COLO668 (cell line): ENCODE measurements around the gene SLC35E2B.
"Not testable (repeated sequence)": the region's sequence is repeated elsewhere in the genome, so short reads cannot be mapped to it uniquely, and the experiment has no call there.

Experiments used
- DNase-seq: peaks from one replicate; lab custom pipeline; 2025; ENCODE audit not compliant: unreplicated experiment; lab: John Stamatoyannopoulos, UW

The SLC35E2B gene

DNA sequence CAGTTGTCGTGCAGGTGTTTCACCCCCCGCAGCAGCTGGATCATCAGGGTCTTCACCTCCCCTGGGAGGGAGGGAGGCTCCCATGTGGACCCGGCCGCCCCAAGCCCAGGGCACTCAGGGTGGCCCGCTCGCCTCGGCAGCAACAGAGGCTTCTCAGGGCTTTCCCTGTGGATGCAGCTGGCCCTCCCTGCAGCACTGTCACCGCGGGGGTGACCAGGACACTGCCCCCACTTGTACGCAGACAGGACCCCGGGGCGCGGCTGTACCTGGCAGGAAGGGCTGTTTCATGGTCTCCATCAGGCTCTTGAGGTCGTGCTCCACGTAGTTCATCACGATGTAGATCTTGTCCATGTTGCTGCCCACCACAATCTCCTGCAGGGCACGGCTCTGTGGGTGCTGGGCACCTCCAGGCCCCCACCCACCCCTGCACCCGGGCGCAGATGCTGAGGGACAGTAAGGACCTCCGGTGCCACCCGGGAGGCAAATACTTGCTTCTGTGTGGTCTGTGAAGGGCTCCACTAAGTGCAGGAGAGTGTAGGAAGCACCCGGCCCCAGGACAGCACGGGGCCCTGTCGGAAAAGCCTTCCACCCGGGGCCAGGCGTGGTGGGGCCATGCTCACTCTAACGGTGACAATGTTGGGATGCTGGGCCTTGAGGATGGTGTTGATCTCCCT lies 11.8 kb upstream of the SLC35E2B start:
- DNase-seq, result not testable (repeated sequence)

DNA sequence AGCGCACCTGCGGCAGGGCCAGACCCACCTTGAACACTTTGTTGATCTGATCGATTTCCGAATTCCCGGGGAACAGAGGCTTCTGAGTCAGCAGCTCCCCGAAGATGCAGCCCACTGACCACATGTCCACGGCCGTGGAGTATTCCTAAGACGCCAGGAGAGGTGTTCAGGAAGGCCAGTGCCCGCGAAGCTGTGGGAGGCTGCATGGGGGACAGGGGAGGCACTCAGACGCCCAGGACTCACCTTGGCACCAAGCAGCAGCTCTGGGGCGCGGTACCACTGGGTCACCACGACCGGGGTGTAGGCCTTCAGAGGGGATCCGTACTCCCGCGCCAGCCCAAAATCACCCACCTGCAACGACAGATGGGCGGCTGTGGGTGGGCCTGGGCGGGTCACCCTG lies 11.2 kb upstream of the SLC35E2B start:
- no peak for DNase-seq

DNA sequence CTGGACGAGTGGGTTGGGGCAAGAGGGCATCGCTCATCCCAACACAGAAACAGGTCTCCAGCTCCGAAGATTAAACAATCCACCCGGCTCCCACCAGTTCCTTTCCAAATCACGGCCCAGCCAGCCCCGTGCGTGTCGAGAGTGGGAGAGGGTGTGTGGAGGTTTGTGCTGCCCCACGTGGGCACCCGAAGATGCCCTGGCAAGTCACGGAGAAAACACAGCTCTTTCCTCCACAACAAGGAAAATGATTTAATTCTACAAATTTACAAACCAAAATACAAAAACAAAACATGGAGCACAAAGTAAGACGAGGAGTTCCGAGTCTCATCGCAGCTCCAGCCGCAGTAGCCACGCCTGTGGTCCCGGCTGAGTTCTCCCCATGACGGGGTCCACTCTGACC lies 9.9 kb upstream of the SLC35E2B start:
- DNase-seq, result not testable (repeated sequence)

DNA sequence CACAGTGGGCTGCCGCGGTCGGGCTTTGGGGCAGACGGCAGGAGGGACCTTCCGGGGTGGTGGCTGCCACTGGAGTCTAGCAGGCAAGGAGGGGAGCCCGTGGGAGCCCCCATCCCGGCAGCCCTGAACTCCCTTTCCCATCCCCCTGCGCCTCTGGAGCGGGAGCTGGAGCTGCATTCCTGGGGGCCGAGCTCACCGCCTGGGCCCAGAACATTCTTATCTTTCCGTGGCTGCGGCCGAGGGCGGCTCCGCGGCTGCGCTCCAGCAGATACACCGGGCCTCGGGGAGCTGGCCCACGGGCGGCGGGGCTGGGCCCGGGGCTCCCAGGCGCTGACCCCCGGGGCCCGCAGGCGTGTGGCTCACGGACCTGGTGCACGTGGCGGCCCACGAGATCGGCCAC lies 8.0 kb upstream of the SLC35E2B start:
- DNase-seq, result not testable (repeated sequence)

DNA sequence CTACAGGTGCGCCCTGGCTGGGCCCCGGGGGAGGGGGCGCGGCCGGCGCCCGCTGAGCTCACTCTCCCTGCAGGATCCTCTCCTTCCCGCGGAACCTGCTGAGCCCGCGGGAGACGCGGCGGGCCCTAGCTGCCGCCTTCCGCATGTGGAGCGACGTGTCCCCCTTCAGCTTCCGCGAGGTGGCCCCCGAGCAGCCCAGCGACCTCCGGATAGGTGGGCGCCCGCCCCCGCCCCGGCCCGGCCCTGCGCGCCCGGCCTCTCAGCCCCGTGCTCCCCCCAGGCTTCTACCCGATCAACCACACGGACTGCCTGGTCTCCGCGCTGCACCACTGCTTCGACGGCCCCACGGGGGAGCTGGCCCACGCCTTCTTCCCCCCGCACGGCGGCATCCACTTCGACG lies 7.5 kb upstream of the SLC35E2B start:
- DNase-seq, result not testable (repeated sequence)

DNA sequence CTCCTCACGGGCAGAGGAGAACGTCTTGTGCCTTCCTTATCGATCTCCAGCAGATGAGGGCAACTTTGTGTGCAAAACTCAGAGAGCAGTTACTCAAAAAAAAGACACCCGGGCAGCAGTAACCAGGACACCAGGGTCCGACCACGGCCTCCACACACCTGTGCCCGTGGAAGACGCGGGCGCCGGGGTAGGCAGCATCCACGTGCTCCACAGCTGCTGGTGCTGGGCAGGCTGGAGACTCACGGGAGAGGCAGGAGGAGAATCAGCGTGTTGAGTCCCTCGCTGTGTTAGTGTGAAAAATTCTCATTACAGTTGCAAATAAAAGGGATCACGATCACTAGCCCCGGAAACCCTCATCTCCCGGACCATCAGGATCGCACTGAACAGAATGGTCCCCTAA lies 6.5 kb upstream of the SLC35E2B start:
- DNase-seq, result not testable (repeated sequence)

DNA sequence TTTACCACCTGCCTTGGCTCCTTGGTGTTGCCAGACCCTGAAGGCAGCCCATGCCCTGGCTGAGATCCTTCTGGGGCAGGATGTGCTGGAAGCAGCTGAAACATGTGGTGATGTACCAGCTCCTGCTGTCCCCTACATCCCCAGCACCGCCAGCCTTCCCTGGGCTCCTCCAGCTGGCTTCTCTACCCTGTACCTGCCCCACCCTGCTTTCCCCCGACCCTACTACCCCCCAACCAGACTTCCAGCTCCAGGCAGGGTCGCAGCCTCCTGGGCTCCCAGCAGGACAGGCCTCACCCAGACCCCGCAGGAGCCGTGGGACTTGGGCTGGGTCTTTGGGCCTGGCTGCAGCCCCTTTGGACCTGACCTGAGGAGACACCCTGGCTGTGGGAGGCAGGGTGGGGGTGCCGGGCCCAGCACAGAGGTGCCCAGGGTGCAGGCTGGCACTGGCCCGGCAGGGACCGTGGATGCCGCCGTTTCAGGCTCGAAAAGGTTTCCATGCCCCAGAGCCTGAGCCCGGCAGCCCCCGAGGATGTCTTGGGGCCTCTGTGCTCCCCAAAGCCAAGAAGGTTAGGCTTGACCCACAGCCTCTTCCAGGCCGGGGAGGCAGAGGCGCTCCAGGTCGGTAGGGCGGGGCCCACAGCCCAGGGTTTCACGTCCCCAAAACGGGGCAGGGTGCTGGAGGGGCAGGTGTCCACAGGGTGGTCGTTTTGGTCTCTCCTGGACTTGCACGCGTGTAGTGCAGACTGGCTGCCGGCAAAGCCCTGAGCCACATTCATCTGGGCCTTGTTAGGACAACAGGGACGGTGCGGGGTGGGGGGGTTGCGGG lies 5.0 kb upstream of the SLC35E2B start:
- not testable (repeated sequence) for DNase-seq

DNA sequence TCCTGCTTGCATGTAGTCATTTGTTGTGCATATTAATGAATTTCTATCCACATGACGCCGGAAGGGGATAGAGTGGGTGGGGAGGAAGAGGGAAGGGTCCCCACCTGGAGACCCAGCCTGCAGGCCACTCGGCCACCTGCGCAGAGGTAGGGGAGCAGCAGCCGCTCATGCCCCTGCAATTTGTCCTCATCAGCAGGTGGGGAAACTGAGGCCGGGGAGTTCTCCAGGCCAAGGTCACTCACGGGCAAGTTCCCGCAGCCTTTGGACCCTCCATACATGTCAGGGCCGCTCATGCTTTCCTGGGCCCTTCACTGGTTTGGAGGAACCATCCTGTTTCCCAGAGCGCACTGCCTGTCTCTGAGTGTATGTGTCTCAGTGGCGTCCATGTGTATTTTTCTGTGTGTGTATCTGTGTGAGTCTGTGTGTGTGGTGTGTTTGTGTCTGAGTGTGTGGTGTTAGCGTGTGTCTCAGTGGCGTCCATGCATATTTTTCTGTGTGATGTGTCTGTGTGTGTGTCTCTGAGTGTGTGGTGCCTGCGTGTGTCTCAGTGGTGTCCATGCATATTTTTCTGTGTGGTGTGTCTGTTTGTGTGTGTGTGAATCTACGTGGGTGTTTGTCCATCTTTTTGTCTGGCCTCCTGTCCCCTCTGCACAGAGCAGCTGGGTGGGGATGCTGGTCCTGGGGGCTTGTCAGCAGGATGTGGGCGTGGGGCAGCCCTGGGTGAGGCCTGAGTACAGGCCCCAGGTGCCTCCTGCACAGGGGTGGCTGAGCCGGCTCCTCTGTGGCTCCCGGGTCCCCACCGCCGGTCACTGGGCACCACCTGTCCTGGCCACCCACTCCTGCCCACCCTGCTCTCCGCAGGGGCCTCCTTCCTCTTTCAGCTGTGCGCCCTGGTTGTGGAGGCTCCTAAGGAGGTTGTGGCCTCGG lies 4.1 kb upstream of the SLC35E2B start:
- DNase-seq, result not testable (repeated sequence)

DNA sequence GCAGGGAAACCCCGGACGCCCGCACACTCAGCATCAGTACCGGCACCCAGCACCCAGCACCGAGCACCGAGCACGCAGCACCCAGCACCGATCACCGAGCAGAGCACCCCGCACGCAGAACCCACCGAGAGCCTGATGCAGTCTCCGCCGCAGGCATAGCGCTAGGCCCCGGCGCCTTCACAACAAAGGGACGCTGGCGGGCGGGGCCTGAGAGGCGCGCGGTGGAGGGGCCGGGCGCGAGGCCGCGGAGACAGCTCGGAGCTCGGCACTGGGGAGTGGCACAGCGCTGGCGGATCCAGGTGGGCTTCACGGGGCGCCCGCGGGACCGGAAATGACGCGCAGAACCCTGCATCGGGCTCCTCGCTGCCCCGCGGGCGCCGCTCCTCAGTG lies 276 bp downstream of the SLC35E2B start:
- peak; percentile 95 for DNase-seq

DNA sequence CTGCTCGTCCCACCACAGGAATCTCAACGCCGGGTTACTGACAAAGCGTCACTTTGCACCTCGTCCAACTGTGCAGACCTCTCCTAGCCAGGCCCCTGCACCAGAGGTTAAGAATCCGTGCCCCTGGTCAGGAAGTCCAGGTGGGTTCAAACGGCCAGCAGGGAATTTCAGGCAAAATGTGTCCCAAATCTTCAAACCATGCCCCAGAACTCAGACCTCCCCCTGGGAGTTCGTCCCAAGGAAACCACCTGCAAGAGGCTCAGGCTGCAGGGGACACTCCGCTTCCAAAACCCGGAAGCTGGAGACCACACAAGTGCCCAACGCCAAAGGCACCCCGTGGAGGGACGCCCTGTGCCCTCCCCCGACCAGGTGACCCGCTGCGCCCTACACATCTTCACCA lies 1.2 kb downstream of the SLC35E2B start:
- not testable (repeated sequence) for DNase-seq

DNA sequence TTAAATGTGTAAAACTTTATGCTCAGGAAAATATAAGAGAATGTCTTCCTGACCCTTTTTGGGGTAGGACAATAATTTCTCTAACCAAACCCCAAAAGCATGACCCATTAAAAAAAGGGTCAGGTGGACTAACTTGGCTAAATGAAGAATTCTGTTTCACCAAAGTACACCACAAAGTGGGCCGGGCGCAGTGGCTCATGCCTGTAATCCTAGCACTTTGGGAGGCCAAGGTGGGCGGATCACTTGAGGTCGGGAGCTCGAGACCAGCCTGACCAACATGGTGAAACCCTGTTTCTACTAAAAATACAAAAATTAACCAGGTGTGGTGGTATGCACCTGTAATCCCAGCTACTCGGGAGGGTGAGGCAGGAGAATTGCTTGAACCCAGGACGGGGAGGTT lies 3.1 kb downstream of the SLC35E2B start:
- DNase-seq, result not testable (repeated sequence)

DNA sequence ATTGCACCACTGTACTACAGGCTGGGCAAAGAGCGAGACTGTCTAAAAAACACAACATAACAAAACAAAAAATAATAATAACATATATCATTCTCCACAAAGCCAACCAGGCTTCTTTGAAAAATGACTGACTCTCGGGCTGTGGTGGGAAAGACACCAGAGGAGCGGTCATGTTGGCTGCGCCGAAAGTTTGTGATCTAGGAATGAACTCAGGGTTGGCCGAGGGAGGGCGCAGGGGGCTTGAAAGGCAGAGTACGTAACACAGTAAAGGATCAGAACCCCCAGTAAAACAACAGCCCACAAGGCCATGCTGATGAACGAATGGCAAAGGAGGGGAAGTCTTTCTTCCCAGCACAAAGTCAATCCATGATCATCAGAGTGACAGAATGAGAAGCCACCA lies 4.7 kb downstream of the SLC35E2B start:
- DNase-seq, result no peak

DNA sequence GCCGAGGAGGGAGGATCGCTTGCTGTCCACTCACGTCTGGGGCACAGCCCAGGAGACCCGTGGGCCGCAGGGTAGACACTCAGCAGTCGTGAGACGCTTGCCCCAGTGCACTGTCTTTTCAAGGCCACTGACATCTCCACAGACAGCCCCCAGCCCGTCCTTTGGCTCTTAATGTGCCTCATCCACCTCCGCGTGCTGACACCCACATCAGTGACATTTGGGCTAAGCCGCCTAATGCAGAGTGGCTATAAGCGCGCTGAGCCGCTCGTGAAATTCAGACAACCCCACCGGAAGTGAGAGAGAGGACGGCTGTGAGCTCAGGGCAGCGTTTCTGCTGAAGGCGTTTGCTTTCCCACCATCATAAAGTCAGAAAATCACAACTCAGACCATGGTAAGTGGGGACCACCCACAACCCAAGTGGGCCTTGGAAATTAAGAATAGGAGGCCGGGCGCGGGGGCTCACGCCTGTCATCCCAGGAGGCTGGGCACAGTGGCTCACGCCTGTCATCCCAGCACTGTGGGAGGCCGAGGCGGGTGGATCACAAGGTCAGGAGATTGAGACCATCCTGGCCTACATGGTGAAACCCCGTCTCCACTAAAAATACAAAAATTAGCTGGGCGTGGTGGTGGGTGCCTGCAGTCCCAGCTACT lies 8.4 kb downstream of the SLC35E2B start:
- no peak for DNase-seq

DNA sequence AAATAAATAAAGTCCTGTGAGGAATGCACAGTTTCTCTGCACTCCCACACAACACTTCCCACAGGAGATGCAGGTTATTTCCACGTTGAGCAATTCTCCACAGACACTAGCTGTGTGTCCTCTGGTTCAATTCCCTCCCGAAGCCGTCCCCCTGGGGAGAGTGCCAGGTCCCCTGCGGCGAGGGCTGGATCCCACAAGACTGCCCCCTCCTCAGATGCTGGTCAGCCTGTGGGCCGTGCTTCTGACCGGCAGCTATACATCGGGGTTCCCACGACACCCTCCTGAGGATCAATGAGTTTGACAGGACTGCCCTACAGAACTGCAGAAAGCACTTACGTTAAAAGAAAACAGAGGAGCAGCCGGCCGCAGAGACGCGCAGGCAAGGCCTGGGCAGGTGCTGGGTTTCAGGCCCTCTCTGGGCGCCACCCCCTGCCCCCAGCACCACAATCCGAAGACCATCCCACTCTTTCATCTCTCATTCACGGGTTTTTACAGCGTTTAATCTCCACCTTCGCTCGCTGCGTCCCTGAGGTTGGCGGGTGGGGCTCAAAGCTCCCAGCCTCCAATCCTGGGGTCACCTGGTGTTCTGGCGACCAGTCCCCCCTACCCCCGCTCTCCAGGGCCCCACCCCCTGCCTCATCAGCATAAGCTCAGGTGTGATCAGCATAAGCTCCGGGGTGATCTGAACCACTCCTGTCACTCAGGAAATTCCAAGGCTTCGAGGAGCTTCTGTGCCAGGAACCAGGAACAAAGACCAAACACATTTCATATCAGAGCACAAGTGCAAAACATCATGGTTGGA lies 9.3 kb downstream of the SLC35E2B start:
- DNase-seq, result no peak

DNA sequence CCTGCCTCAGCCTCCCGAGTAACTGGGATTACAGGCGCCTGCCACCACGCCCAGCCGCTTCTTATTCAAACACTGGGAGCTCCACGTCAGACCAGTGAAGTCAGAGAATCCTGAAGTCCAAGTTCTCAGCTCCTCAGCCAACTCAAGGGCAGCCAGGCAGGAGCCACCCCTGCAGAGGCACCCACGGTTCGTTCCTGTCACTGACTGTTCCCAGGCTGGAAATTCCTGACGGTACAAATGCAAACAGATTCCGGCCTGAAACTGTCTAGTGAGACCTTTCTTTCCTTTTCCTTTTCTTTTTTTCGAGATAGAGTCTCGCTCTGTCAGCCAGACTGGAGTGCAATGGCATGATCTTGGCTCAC lies 11.7 kb downstream of the SLC35E2B start:
- DNase-seq, result no peak

DNA sequence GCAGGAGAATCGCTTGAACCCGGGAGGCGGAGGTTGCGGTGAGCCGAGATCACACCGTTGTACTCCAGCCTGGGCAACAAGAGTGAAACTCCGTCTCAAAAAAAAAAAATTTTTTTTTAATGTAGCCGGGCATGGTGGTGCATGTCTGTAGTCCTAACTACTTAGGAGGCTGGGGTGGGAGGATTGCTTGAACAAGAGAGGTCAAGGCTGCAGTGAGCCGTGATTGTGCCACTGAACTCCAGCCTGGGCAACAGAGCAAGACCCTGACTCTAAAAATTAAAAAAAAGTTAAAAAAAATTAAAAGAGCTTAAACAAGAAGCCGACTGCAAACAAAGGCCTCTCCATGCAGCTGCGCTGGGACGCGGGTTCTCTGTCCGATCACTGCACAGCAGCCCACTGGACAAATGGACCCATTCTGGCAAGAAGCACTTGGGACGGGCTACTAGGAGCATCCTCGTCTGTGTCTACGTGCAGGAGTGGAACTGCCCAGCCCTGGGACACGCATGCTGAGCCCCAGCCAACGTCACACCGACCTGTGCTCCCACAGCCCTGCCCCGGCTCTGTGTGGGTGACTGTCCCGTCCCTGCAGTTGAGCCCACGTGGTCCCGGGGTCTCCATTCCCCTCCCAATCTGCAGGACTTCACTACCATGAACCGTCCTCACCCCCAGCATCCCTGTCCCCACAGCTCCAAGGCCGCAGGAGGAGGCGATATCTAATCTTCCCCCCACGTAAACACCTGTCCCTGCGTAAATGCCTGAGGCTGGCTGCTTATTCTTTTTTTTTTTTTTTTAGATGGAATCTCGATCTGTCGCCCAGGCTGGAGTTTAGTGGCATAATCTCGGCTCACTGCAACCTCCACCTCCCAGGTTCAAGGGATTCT lies 12.3 kb downstream of the SLC35E2B start:
- no peak for DNase-seq

DNA sequence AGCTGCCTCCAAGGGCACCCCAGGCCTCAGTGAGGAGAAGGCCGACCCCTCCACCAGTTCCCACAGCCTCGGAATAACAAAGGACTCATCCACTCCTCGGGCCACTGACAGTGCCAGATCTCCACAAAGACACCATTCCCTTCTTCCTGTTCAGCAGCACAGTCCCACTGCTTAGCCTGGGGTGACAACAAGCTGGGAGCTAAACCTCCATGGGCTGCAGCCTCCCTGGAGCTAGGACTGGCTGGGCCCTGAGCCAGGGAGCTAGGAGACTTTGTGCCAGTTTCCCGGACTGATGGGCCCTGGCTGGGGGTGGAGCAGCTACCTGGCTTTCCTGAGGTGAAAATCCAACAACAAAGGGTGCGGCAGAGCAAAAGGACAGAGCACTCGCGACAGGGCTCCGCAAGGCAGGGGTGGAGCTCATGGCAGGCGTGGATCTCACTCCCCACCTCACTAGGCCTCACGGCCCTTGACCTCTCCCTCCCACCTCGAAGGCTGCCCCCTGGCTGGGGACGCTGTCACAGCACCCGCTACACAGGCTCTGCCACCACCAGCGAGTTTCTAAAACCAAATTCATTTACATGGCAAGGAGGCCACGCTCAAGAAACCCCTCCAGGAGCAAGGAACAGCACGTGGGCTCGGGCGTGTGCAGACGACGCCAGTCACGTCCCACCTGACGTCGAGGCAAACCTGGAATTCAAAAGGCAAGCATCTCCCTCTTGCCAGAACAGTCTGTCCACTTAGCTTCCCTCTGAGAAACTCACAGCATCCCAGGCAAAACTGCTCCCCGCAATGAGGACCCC lies 13.8 kb downstream of the SLC35E2B start:
- DNase-seq, result no peak
